Osteoblast (primary cell): ENCODE measurements around the gene THAP8. TPM values are rescaled to one million over a fixed set of nuclear protein-coding genes. Genes with fewer than 3 reads are reported as not detected.
A peak's percentile ranks its signal among the peaks of the same experiment; 100 is the strongest.

ENCODE experiments used
- DNase-seq: peaks from one replicate; pipeline ENCODE4 v3.0.0; 2011; ENCODE audit warnings: low spot score, mixed read lengths; ENCODE audit not compliant: insufficient read length; ENCODE audit errors: missing footprints
- H2AFZ ChIP-seq: 2 replicates; pipeline ENCODE4 v1.6.0; 2011; ENCODE audit warnings: mild to moderate bottlenecking, low read length
- H3K27ac ChIP-seq: 2 replicates; pipeline ENCODE4 v1.5.1; 2011; ENCODE audit warnings: mild to moderate bottlenecking, low read depth, low read length, moderate library complexity
- H3K27me3 ChIP-seq: 2 replicates; pipeline ENCODE4 v1.6.0; 2012; ENCODE audit warnings: mild to moderate bottlenecking, control low read depth, inconsistent platforms, low read length, moderate library complexity; ENCODE audit not compliant: insufficient read depth
- H3K36me3 ChIP-seq: 2 replicates; pipeline ENCODE4 v1.5.1; 2011; ENCODE audit warnings: mild to moderate bottlenecking, low read length, control low read depth, moderate library complexity; ENCODE audit not compliant: insufficient read depth
- H3K4me1 ChIP-seq: 2 replicates; pipeline ENCODE4 v1.5.1; 2011; ENCODE audit warnings: mild to moderate bottlenecking, low read length, control low read depth, moderate library complexity; ENCODE audit not compliant: insufficient read depth
- H3K4me2 ChIP-seq: 2 replicates; pipeline ENCODE4 v1.6.0; 2011; ENCODE audit warnings: mild to moderate bottlenecking, low read length; ENCODE audit not compliant: insufficient read depth
- H3K4me3 ChIP-seq: fragments of 200-600 bp; sonication (generic); 3 replicates; pipeline ENCODE4 v1.5.1; 2012; ENCODE audit warnings: mild to moderate bottlenecking, low read length, inconsistent platforms; ENCODE audit not compliant: insufficient read depth
- H3K79me2 ChIP-seq: 2 replicates; pipeline ENCODE4 v1.6.0; 2012; ENCODE audit warnings: mild to moderate bottlenecking, low read length, control low read depth, inconsistent platforms; ENCODE audit not compliant: insufficient read depth
- H3K9me3 ChIP-seq: 2 replicates; pipeline ENCODE4 v1.5.1; 2011; ENCODE audit warnings: low read depth, low read length, control low read depth
- H4K20me1 ChIP-seq: 2 replicates; pipeline ENCODE4 v1.6.0; 2012; ENCODE audit warnings: mild to moderate bottlenecking, low read length, control low read depth; ENCODE audit not compliant: insufficient read depth
- CTCF ChIP-seq: IDR thresholded peaks from 2 replicates; pipeline ENCODE4 v1.5.1; 2011; ENCODE audit warnings: mild to moderate bottlenecking, low read depth, low read length, moderate library complexity; ENCODE audit errors: extremely low read depth
- total RNA-seq: library from RNA; depleted of rRNA; stranded (reverse); fragments of >200 nt; gene quantifications from 2 replicates; pipeline ENCODE4 v1.2.3, GENCODE V29; 2012

THAP8 gene
- total RNA-seq: 3.2 and 5.1 TPM in 2 replicates

- DNase-seq: peak; percentile 99
- Histone ChIP-seq H2AFZ (peak within 1 kb of the TSS; percentile 97), H3K4me1 (peaks cover 18% of the 10 kb centered on the region), H3K27me3 (no peaks in the 10 kb centered on the region), H3K9me3 (no peaks in the 10 kb centered on the region), H4K20me1 (no peaks in the 10 kb centered on the region), H3K4me3 (peak within 1 kb of the TSS; percentile 78), H3K27ac (peak within 1 kb of the TSS; percentile 97), H3K4me2 (peak within 1 kb of the TSS; percentile 83), H3K36me3 (peaks cover 7% of the 10 kb centered on the region), H3K79me2 (peaks cover 38% of the 10 kb centered on the region)
- TF ChIP-seq CTCF: peak; percentile 55
Measured at GRCh38 chr19:36054119-36054732, at the start of gene THAP8. Gene THAP8 (minus strand): TSS chr19:36054285. CDS start chr19:36054217, 68 bp downstream.

GRCh38 chr19:36103040-36103626, 49.0 kb upstream of the THAP8 start:
- H3K36me3 ChIP-seq: peaks cover 22% of the 10 kb centered on the region
- TF ChIP-seq CTCF: no peak
- H2AFZ ChIP-seq: no peak overlapping the region
- H3K4me1 ChIP-seq: no peaks in the 10 kb centered on the region
- no peak overlapping the region for H3K4me3 ChIP-seq
- H3K9me3 ChIP-seq: no peaks in the 10 kb centered on the region
- H3K27me3 ChIP-seq: no peaks in the 10 kb centered on the region
- no peak overlapping the region for H3K27ac ChIP-seq
- H3K4me2 ChIP-seq: no peak overlapping the region
- DNase-seq: peak; percentile 22
- no peaks in the 10 kb centered on the region for H3K79me2 ChIP-seq
- H4K20me1 ChIP-seq: no peaks in the 10 kb centered on the region

GRCh38 chr19:36101550-36102327, 47.7 kb upstream of the THAP8 start:
- Histone ChIP-seq H3K27me3 (no peaks in the 10 kb centered on the region), H2AFZ (no peak overlapping the region), H3K4me3 (no peak overlapping the region), H3K4me1 (no peaks in the 10 kb centered on the region), H3K27ac (no peak overlapping the region), H3K79me2 (no peaks in the 10 kb centered on the region), H3K4me2 (no peak overlapping the region), H3K36me3 (peaks cover 32% of the 10 kb centered on the region), H4K20me1 (no peaks in the 10 kb centered on the region), H3K9me3 (no peaks in the 10 kb centered on the region)
- DNase-seq: peak; percentile 69
- no peak for TF ChIP-seq CTCF

GRCh38 chr19:36100476-36100875, 46.4 kb upstream of the THAP8 start:
- Histone ChIP-seq H3K27ac (no peak overlapping the region), H3K4me1 (no peaks in the 10 kb centered on the region)
- DNase-seq: peak; percentile 36

More at GRCh38 chr19:36100476-36100875, 46.4 kb upstream of the THAP8 start:
- H2AFZ ChIP-seq: no peak overlapping the region
- no peaks in the 10 kb centered on the region for H3K27me3 ChIP-seq
- H4K20me1 ChIP-seq: no peaks in the 10 kb centered on the region
- H3K36me3 ChIP-seq: peaks cover 32% of the 10 kb centered on the region
- H3K4me3 ChIP-seq: no peak overlapping the region
- no peaks in the 10 kb centered on the region for H3K9me3 ChIP-seq
- TF ChIP-seq CTCF: no peak
- H3K79me2 ChIP-seq: no peaks in the 10 kb centered on the region
- no peak overlapping the region for H3K4me2 ChIP-seq
